Measurements from ENCODE around the gene ITPR1.

ITPR1 gene

GRCh38 chr3:4511491-4512262 is 18.5 kb downstream of the ITPR1 start:
- DNase-seq: no peak

GRCh38 chr3:4512895-4513616 is 19.9 kb downstream of the ITPR1 start:
- no peak for DNase-seq

GRCh38 chr3:4514321-4514720 is 21.2 kb downstream of the ITPR1 start:
- no peak for DNase-seq

- DNase-seq: no peak
Observed at GRCh38 chr3:4514916-4515315, 21.8 kb downstream of the ITPR1 start.

GRCh38 chr3:4515916-4516579 is 22.9 kb downstream of the ITPR1 start:
- no peak for DNase-seq

- DNase-seq: no peak
Observed at GRCh38 chr3:4517093-4517492, 23.9 kb downstream of the ITPR1 start.

- DNase-seq: no peak
Observed at GRCh38 chr3:4517643-4518311, 24.6 kb downstream of the ITPR1 start.

- DNase-seq: no peak
Observed at GRCh38 chr3:4520033-4520816, 27.1 kb downstream of the ITPR1 start.

- DNase-seq: no peak
Observed at GRCh38 chr3:4522947-4523346, 29.8 kb downstream of the ITPR1 start.

- DNase-seq: no peak
Observed at GRCh38 chr3:4523710-4524698, 30.9 kb downstream of the ITPR1 start.

GRCh38 chr3:4525560-4526223 is 32.5 kb downstream of the ITPR1 start:
- DNase-seq: no peak

GRCh38 chr3:4528320-4528719 is 35.2 kb downstream of the ITPR1 start:
- no peak for DNase-seq

- no peak for DNase-seq
Observed at GRCh38 chr3:4528819-4529600, 35.9 kb downstream of the ITPR1 start.

GRCh38 chr3:4529876-4530588 is 36.9 kb downstream of the ITPR1 start:
- DNase-seq: no peak

GRCh38 chr3:4531478-4532025 is 38.4 kb downstream of the ITPR1 start:
- DNase-seq: no peak

GRCh38 chr3:4532535-4533112 is 39.5 kb downstream of the ITPR1 start:
- DNase-seq: no peak

- no peak for DNase-seq
Observed at GRCh38 chr3:4533489-4534443, 40.6 kb downstream of the ITPR1 start.
